ENCODE results near the gene ZNF74. TPM values are rescaled to one million over a fixed set of nuclear protein-coding genes. Genes with fewer than 3 reads are reported as not detected.
"Not testable (repeated sequence)": the region's sequence is repeated elsewhere in the genome, so short reads cannot be mapped to it uniquely, and the experiment has no call there.

The ZNF74 gene
- total and polyA plus RNA-seq, 3 experiments from 2014 or later = 12.3 to 15.3 (median 13.0) TPM

- DNase-seq; H3K9me3 Mint-ChIP-seq; H3K36me3 ChIP-seq (ENCODE audit: insufficient read depth, low read length); H3K9me3 ChIP-seq (ENCODE audit: low read length); H3K27ac ChIP-seq (ENCODE audit: low read depth, low read length); POLR2A ChIA-PET; H3K27me3 ChIP-seq (ENCODE audit: insufficient read depth, low read length, poor library complexity, severe bottlenecking); H3K4me3 Mint-ChIP-seq; H3K36me3 Mint-ChIP-seq; H3K4me1 ChIP-seq (ENCODE audit: insufficient read depth, low read length); CTCF ChIA-PET; H3K4me3 ChIP-seq (ENCODE audit: low read length); H3K4me1 Mint-ChIP-seq; H3K27ac Mint-ChIP-seq; H3K27me3 Mint-ChIP-seq: not testable (repeated sequence)
Measured at GRCh38 chr22:20358503-20359239, 35.3 kb upstream of the ZNF74 start.

- H3K4me3 ChIP-seq (ENCODE audit: low read length); POLR2A ChIA-PET; H3K27me3 ChIP-seq (ENCODE audit: insufficient read depth, low read length, poor library complexity, severe bottlenecking); CTCF ChIA-PET; H3K27ac Mint-ChIP-seq; DNase-seq; H3K4me3 Mint-ChIP-seq; H3K27ac ChIP-seq (ENCODE audit: low read depth, low read length); H3K4me1 Mint-ChIP-seq; H3K9me3 Mint-ChIP-seq; H3K36me3 Mint-ChIP-seq; H3K9me3 ChIP-seq (ENCODE audit: low read length); H3K27me3 Mint-ChIP-seq; H3K36me3 ChIP-seq (ENCODE audit: insufficient read depth, low read length); H3K4me1 ChIP-seq (ENCODE audit: insufficient read depth, low read length): not testable (repeated sequence)
Measured at GRCh38 chr22:20360261-20360660, 33.7 kb upstream of the ZNF74 start.

DNA sequence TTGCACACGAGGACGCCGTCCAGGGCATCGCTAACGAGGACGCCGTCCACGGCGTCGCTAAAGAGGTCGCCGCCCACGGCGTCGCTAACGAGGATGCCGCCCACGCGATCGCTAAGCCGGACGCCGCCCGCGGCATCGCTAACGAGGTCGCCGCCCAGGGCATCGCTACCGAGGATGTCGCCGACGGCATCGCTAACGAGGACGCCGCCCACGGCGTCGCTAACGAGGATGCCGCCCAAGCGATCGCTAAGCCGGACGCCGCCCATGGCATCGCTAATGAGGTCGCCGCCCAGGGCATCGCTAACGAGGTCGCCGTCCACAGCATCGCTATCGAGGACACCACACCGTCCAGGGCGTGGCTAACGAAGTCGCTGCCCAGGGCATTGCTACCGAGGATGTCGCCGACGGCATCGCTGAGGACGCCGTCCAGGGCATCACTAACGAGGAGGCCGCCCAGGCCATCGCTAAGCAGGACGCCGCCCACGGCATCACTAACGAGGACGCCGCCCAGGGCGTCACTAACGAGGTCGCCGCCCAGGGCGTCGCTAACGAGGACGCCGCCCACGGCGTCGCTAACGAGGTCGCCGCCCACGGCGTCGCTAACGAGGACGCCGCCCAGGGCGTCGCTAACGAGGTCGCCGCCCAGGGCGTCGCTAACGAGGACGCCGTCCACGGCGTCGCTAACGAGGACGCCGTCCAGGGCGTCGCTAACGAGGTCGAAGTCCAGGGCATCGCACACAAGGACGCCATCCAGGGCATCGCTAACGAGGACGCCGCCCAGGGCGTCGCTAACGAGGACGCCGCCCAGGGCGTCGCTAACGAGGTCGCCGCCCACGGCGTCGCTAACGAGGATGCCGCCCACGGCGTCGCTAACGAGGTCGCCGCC, 32.8 kb upstream of the ZNF74 start:
- H3K27me3 Mint-ChIP-seq; H3K9me3 Mint-ChIP-seq; H3K4me1 Mint-ChIP-seq; H3K27me3 ChIP-seq (ENCODE audit: insufficient read depth, low read length, poor library complexity, severe bottlenecking); DNase-seq; CTCF ChIA-PET; H3K36me3 Mint-ChIP-seq; H3K27ac Mint-ChIP-seq; H3K27ac ChIP-seq (ENCODE audit: low read depth, low read length); H3K4me1 ChIP-seq (ENCODE audit: insufficient read depth, low read length); H3K4me3 ChIP-seq (ENCODE audit: low read length); H3K4me3 Mint-ChIP-seq; H3K9me3 ChIP-seq (ENCODE audit: low read length); POLR2A ChIA-PET; H3K36me3 ChIP-seq (ENCODE audit: insufficient read depth, low read length): not testable (repeated sequence)

DNA sequence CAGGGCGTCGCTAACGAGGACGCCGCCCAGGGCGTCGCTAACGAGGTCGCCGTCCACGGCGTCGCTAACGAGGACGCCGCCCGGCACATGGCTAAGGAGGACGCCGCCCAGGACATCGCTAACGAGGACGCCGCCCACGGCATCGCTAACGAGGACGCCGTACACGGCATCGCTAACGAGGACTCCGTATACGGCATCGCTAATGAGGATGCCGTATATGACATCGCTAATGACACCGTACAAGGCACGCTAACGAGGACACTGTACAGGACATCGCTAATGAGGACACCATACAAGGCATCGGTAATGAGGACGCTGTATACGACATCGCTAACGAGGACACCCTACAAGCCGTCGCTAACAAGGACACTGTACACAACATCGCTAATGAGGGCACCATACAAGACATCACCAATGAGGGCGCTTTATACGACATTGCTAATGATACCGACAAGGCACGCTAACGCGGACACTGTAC, 32.2 kb upstream of the ZNF74 start:
- H3K36me3 Mint-ChIP-seq; H3K36me3 ChIP-seq (ENCODE audit: insufficient read depth, low read length); H3K4me3 Mint-ChIP-seq; DNase-seq; POLR2A ChIA-PET; H3K9me3 Mint-ChIP-seq; H3K4me1 ChIP-seq (ENCODE audit: insufficient read depth, low read length); H3K27ac Mint-ChIP-seq; H3K9me3 ChIP-seq (ENCODE audit: low read length); H3K27me3 ChIP-seq (ENCODE audit: insufficient read depth, low read length, poor library complexity, severe bottlenecking); H3K27ac ChIP-seq (ENCODE audit: low read depth, low read length); CTCF ChIA-PET; H3K4me3 ChIP-seq (ENCODE audit: low read length); H3K4me1 Mint-ChIP-seq; H3K27me3 Mint-ChIP-seq: not testable (repeated sequence)

- H3K27ac ChIP-seq (ENCODE audit: low read depth, low read length); H3K4me3 ChIP-seq (ENCODE audit: low read length); POLR2A ChIA-PET; H3K4me1 Mint-ChIP-seq; CTCF ChIA-PET; H3K9me3 ChIP-seq (ENCODE audit: low read length); DNase-seq; H3K9me3 Mint-ChIP-seq; H3K36me3 Mint-ChIP-seq; H3K4me3 Mint-ChIP-seq; H3K4me1 ChIP-seq (ENCODE audit: insufficient read depth, low read length); H3K27ac Mint-ChIP-seq; H3K36me3 ChIP-seq (ENCODE audit: insufficient read depth, low read length); H3K27me3 ChIP-seq (ENCODE audit: insufficient read depth, low read length, poor library complexity, severe bottlenecking); H3K27me3 Mint-ChIP-seq: not testable (repeated sequence)
Measured at GRCh38 chr22:20362403-20362802, 31.5 kb upstream of the ZNF74 start.

DNA sequence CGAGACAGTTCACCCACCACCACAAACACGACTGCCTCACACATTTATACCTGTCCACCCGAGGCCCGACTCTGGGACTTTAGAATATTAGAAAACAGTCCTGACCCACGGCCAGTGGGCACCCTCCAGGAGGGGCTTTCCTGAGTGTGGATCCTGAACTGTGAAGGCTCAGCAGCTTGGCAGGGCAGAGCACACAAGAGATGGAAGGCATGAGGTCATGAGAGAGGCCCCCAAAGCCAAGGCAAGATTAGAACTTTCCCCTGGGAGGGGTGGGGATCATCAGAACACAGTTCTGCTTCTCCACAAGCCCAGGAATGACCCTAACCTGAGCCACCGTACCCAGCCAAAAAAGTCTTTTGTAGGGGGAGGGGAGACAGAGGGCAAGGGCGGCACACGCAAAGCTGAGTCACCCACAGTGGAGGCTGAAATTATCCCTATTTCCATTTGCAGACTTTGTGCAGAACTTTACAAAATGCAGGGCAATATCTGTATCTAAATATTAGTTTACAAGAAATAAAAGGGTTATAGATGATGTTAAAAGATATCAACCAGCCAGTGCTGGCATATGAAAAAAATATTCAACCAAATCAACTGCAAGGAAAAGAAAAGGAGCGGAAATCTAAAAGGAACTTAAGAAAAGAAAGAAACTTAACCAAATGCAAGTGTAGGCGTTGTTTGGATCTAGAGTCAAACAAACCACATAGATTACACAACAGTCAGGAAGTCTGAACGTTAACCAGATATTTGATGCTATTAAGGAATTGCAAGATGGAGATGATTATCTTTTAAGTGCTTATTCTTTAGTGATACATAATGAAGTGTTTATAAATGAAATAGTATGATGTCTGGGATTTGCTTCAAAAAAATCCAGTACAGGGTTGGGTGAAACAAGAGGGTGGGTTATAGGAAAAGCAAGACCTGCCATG, 29.4 kb upstream of the ZNF74 start:
- H3K9me3 ChIP-seq (ENCODE audit: low read length); DNase-seq; CTCF ChIA-PET; H3K4me3 ChIP-seq (ENCODE audit: low read length); H3K9me3 Mint-ChIP-seq; H3K36me3 ChIP-seq (ENCODE audit: insufficient read depth, low read length); H3K4me1 ChIP-seq (ENCODE audit: insufficient read depth, low read length); H3K27me3 ChIP-seq (ENCODE audit: insufficient read depth, low read length, poor library complexity, severe bottlenecking); H3K4me1 Mint-ChIP-seq; H3K4me3 Mint-ChIP-seq; H3K27me3 Mint-ChIP-seq; H3K27ac ChIP-seq (ENCODE audit: low read depth, low read length); POLR2A ChIA-PET; H3K36me3 Mint-ChIP-seq: not testable (repeated sequence)
- peak overlapping the region in 1 of 8 donors; percentile 7 for H3K27ac Mint-ChIP-seq

DNA sequence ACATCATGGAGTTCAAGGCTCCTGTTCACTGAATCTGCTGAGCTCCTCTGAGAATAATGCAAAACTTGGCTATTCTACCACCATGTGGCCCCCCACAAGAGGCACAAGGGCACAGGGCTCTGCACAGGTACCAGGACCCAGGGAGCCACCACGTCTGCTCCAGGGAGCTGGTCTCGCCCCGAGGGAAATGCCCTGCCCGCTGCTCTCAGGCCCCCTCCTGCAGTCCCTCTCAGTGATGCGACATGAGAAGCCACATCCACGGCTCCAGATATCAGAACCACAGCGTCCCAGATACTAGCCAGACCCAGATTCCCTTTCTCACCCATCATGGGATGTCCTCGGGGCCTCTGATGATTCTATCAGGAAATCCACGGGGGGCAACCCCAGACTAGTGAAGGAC, 27.1 kb upstream of the ZNF74 start:
- CTCF ChIA-PET; H3K36me3 Mint-ChIP-seq; DNase-seq; H3K9me3 ChIP-seq (ENCODE audit: low read length); POLR2A ChIA-PET; H3K4me3 ChIP-seq (ENCODE audit: low read length); H3K27ac ChIP-seq (ENCODE audit: low read depth, low read length); H3K4me1 ChIP-seq (ENCODE audit: insufficient read depth, low read length); H3K36me3 ChIP-seq (ENCODE audit: insufficient read depth, low read length); H3K4me3 Mint-ChIP-seq; H3K27me3 ChIP-seq (ENCODE audit: insufficient read depth, low read length, poor library complexity, severe bottlenecking); H3K27me3 Mint-ChIP-seq; H3K9me3 Mint-ChIP-seq; H3K4me1 Mint-ChIP-seq: not testable (repeated sequence)
- peak overlapping the region in 1 of 8 donors; percentile 64 for H3K27ac Mint-ChIP-seq

DNA sequence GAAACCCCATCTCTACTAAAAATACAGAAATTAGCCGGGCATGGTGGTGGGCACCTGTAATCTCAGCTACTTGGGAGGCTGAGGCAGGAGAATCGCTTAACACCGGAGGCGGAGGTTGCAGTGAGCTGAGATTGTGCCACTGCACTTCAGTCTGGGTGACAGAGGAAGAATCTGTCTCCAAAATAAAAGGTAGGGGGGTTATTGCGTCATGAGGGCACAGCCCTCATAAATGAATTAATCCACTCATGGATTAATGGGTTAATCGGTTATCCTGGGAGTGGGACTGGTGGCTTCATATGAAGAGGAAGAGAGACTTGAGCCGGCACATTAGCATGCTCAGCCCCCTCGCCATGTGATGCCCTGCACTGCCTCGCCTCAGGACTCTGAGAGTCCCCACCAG, 25.1 kb upstream of the ZNF74 start:
- H3K4me1 ChIP-seq (ENCODE audit: insufficient read depth, low read length); H3K36me3 Mint-ChIP-seq; DNase-seq; H3K27me3 ChIP-seq (ENCODE audit: insufficient read depth, low read length, poor library complexity, severe bottlenecking); H3K27ac Mint-ChIP-seq; H3K27ac ChIP-seq (ENCODE audit: low read depth, low read length); H3K4me3 Mint-ChIP-seq; H3K9me3 ChIP-seq (ENCODE audit: low read length); POLR2A ChIA-PET; H3K4me3 ChIP-seq (ENCODE audit: low read length); H3K27me3 Mint-ChIP-seq; CTCF ChIA-PET; H3K9me3 Mint-ChIP-seq; H3K36me3 ChIP-seq (ENCODE audit: insufficient read depth, low read length); H3K4me1 Mint-ChIP-seq: not testable (repeated sequence)

Measured in CD8-positive, alpha-beta memory T cell (primary cell).